Tibial nerve (tissue), 3 donors: Measurements from ENCODE around the gene AP5Z1.

Source experiments
- CTCF ChIP-seq, 5 experiments: fragments of 200-600 bp in 3 of 5; fragments of 450-650 bp in 2 of 5; sonication (generic) in 3 of 5; IDR thresholded peaks; one replicate each; pipeline ENCODE4 v1.5.1; 2016 to 2019; ENCODE audit warnings: antibody characterized with exemption in 5 of 5, mild to moderate bottlenecking in 3 of 5, moderate library complexity in 2 of 5
- POLR2A ChIP-seq, 2 donors: fragments of 450-650 bp; IDR thresholded peaks; one replicate each; pipeline ENCODE4 v1.6.1; 2017; ENCODE audit warnings: antibody characterized with exemption in 2 of 2, mild to moderate bottlenecking in 2 of 2, moderate library complexity in 2 of 2

- TF ChIP-seq CTCF (IDR thresholded peaks at IDR 0.05) (no peak), POLR2A (IDR thresholded peaks at IDR 0.05) (no peak)
Observed at GRCh38 chr7:4818000-4818794, 42.8 kb downstream of the AP5Z1 start.
